ENCODE results near the gene OR8D1. TPM values are rescaled to one million over a fixed set of nuclear protein-coding genes. Genes with fewer than 3 reads are reported as not detected.

The OR8D1 gene
- total and polyA plus RNA-seq, 2 of the 8 experiments (the other 6 are each of a cell fraction or from before 2014, with no cell fraction given), result not detected

DNA sequence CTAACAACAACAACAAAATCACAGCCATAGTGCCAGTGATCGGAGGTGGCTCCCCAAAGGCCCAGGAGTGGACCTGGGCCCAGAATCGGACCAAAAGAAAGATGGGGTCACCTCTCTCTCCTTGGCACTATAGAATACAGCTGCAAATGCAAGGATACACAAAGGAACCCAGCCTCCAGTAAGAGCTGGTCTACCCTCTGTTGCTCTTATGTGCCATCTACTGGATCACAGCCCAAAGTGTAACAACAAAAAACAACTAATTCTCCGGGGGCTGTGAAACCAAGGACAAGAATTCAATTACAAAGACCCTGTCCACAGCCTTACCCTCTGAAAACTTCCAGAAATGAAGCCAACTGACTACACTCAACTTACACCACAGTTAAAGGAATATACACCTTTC lies 35.9 kb downstream of the OR8D1 start:
- Histone ChIP-seq H3K9ac (replicated peaks in 1 of 4; ENCODE audit: extremely low read depth in 1 of 4, low read depth in 3 of 4, low read length in 3 of 4) (no peak overlapping the region), H4K91ac (replicated peaks; ENCODE audit: insufficient read length, low read length) (no peak overlapping the region), H3K18ac (ENCODE audit: extremely low read depth, low read length) (no peak overlapping the region), H4K5ac (ENCODE audit: insufficient read length, low read depth, low read length) (no peak overlapping the region), H3K4me2 (ENCODE audit: insufficient read depth in 1 of 2, low read depth in 2 of 2, low read length in 2 of 2) (no peak overlapping the region), H3K4me1 (replicated peaks in 1 of 4; ENCODE audit: control insufficient read depth in 3 of 4, insufficient read depth in 4 of 4, low read length in 3 of 4) (peaks cover 0 to 3% (median 0%) of the 10 kb centered on the region in 4 experiments; a peak in 1 of 7 replicates), H3K79me1 (ENCODE audit: low read depth, low read length) (no peaks in the 10 kb centered on the region), H3K79me2 (ENCODE audit: control insufficient read depth in 1 of 2, insufficient read depth in 2 of 2, low read length in 2 of 2) (no peaks in the 10 kb centered on the region), H3K23ac (ENCODE audit: insufficient read length) (no peak overlapping the region), H3K4me3 (ENCODE audit: extremely low read depth in 1 of 4, insufficient read depth in 2 of 4, low read depth in 3 of 4, low read length in 4 of 4) (no peak overlapping the region), H3K27me3 (replicated peaks in 1 of 4; ENCODE audit: control insufficient read depth in 3 of 4, extremely low read depth in 1 of 4, insufficient read depth in 3 of 4, low read length in 3 of 4) (no peaks in the 10 kb centered on the region), H2BK5ac (ENCODE audit: low read depth, low read length) (no peak overlapping the region), H3K9me3 (ENCODE audit: insufficient read depth in 2 of 2, low read depth in 1 of 2, low read length in 1 of 2) (no peaks in the 10 kb centered on the region), H3K23me2 (ENCODE audit: low read depth, low read length) (no peaks in the 10 kb centered on the region), H4K8ac (ENCODE audit: extremely low read depth, insufficient read depth, low read length) (no peak overlapping the region; the same call in 1 of the 2 replicates), H3K56ac (replicated peaks; ENCODE audit: insufficient read length, low read depth, low read length) (no peak overlapping the region), H2BK12ac (ENCODE audit: low read depth, low read length) (no peak overlapping the region), H4K20me1 (replicated peaks in 1 of 2; ENCODE audit: control insufficient read depth in 1 of 2, insufficient read depth in 2 of 2, low read length in 2 of 2) (no peaks in the 10 kb centered on the region), H3K4ac (replicated peaks; ENCODE audit: insufficient read length, low read depth, low read length) (no peak overlapping the region), H3K27ac (ENCODE audit: low read depth, low read length) (no peak overlapping the region), H2BK15ac (ENCODE audit: low read length) (no peak overlapping the region), H2AFZ (ENCODE audit: low read length) (peak overlapping the region; percentile 49; the same call in 1 of the 2 replicates), H3K36me3 (ENCODE audit: control insufficient read depth in 2 of 4, insufficient read depth in 4 of 4, low read length in 3 of 4) (no peaks in the 10 kb centered on the region), H2BK120ac (replicated peaks; ENCODE audit: low read depth, low read length) (no peak overlapping the region), H2AK5ac (ENCODE audit: low read depth, low read length) (no peak overlapping the region), H2BK20ac (ENCODE audit: low read length) (no peak overlapping the region), H3K14ac (ENCODE audit: insufficient read length) (no peak overlapping the region)
- CTCF ChIA-PET (ENCODE audit: partially characterized antibody), result interaction anchor here (0.7 to 2.5 kb wide), 12 partner anchors 22 to 209 kb away, joined by 3 to 13 read pairs (median 4); partner anchors contain the start of genes OR8G5 and VWA5A
- POLR2A ChIA-PET (ENCODE audit: partially characterized antibody), result interaction anchor here (1.0 kb wide), 1 partner anchor 149 kb away, joined by 3 read pairs; no protein-coding TSS in a partner anchor
- TF ChIP-seq, protein P1, sequence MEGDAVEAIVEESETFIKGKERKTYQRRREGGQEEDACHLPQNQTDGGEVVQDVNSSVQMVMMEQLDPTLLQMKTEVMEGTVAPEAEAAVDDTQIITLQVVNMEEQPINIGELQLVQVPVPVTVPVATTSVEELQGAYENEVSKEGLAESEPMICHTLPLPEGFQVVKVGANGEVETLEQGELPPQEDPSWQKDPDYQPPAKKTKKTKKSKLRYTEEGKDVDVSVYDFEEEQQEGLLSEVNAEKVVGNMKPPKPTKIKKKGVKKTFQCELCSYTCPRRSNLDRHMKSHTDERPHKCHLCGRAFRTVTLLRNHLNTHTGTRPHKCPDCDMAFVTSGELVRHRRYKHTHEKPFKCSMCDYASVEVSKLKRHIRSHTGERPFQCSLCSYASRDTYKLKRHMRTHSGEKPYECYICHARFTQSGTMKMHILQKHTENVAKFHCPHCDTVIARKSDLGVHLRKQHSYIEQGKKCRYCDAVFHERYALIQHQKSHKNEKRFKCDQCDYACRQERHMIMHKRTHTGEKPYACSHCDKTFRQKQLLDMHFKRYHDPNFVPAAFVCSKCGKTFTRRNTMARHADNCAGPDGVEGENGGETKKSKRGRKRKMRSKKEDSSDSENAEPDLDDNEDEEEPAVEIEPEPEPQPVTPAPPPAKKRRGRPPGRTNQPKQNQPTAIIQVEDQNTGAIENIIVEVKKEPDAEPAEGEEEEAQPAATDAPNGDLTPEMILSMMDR (IDR thresholded peaks at IDR 0.05; ENCODE audit: control extremely low read depth in 1 of 3, insufficient read depth in 1 of 3, low read depth in 1 of 3, low read length in 3 of 3), result peak in 2 of 3 experiments; percentile 49 to 57; a peak in 3 of 4 replicates
- TF ChIP-seq RAD21 (IDR thresholded peaks at IDR 0.05 in 1 of 2, conservative IDR thresholded peaks at IDR 0.05 in 1 of 2; ENCODE audit: low read depth in 2 of 2, low read length in 2 of 2) (peak; percentile 63 to 66), EZH2 (IDR thresholded peaks at IDR 0.05; ENCODE audit: low read depth, low read length, severe bottlenecking) (no peak)
- FAIRE-seq, result peak; percentile 78
- DNase-seq (ENCODE audit: low read depth in 1 of 2, low spot score in 2 of 2), result peak in 1 of 2 experiments; percentile 48
- WGBS, 2 experiments (ENCODE audit: extremely low coverage in 1 of 2, insufficient coverage in 1 of 2, insufficient read length in 1 of 2, insufficient replicate concordance in 2 of 2, low coverage in 1 of 2, low lambda C conversion rate in 2 of 2, missing lambda C conversion rate in 1 of 2), result 81% methylated on average over 3 of the region's 3 CpGs; no CpG with 5 or more reads in 1 of the 2 experiments
